Stimulated activated naive CD8-positive, alpha-beta T cell treated with anti-CD3 and anti-CD28 coated beads, Interleukin-15, Interleukin-2, amounts not matched to agents 100 U/mL and 50 U/mL, for 24 hours (primary cell): ENCODE measurements around the gene NOS1AP.
"Not testable (repeated sequence)": the region's sequence is repeated elsewhere in the genome, so short reads cannot be mapped to it uniquely, and the experiment has no call there.

Source experiments
- ATAC-seq: fragments of 150-1000 bp; cut with Tn5 transposase; one replicate; pipeline ENCODE4 v1.10.0; 2021
- DNase-seq: peaks from one replicate; pipeline ENCODE4 v3.0.0; 2021

The NOS1AP gene

GRCh38 chr1:162195567-162195966 lies 126.1 kb downstream of the NOS1AP start:
- no peak for DNase-seq
- ATAC-seq, result no peak

DNA sequence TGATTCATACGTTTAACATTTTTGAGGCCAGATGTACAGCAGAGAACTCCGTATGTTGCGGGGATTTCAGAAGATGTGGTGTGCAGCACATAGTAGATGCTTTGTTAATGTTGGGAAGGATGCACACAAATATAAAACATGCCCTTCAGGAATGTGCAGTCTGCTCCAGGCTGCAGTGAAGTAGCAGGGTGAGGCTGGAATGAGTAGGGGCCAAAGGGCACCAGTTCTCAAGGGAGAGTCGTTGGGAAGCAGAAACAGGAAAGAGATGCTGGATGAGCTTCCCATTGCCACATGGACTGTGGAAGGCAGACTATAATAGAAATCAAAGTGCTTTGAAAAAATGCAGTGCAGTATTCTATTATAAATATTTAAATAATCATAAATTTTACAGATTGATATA lies 126.9 kb downstream of the NOS1AP start:
- no peak for ATAC-seq
- DNase-seq, result no peak

- ATAC-seq (no peak), DNase-seq (no peak)
These were observed 127.6 kb downstream of the NOS1AP start for GRCh38 chr1:162197041-162197531.

DNA sequence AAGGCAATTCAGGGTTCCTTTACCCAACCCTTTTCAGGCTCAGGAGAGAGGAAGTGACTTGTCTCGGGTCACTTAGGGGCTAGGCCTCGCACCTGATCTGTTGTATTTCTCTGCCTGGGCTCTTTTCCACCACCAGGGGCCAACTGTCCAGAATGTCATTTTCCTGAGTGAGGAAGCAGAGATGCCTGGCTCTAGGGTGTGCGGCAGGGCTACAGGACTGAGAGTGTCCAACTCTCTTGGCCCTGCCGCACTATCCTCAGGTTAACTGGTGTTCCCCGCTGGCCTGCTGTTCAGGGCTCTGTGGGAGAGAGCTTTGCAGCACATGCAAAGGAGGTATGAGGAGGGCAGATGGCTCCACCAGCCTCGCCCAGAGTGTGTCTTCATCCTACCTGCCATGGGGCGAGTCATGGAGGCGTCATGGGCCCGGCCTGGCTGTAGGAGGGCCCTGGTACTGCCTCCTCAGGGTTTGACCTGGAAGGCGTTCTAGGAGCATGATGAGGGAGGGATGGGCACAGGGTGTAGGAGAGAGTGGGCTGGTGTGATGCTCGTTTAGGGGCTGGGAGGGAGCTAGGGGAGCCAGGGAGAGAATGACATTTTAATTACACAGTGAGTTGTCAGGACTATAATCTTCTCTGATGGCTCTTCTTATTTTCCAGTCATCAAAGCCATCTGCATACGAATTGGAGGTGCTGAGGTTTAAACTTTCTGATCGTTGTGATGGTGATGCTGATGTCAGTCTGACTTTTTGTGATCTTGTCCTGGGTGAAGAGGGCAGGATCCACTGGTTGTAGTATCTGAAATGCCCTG lies 128.3 kb downstream of the NOS1AP start:
- DNase-seq, result no peak
- peak; percentile 32 for ATAC-seq

DNA sequence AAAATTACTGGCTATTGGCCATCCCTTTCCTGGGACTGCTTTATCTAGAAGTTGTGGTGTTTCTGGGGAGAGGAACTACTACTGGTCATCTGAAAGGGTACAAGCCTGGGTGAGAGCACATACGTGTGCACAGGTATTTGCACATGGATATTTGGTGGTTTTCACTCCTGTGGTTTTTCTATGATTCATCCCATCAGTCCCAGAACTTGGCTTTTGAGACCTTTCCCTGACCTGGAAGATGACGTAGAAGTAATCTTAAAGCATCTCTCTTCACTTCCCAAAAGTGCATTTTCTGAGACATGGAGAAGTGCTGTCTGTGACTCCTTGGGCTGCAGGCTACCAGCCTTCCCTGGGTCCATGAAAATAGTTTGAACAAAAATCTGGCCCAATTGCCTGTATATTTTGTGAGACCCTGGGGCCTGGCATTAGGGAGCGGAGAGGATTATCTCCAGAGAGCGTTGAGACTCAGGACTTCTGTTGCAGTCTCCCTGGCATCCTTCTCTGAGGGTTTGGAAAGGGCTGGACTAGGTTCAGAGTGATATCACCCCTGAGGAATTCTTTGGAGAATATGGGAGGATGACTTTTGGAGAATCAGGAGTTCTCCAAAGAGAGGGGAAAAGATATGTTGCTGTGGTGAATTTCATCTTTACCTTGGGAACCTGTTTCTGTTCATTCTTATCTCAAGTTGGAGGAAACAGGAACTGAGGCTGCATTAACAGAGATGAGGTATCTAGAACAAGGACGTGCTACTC lies 130.8 kb downstream of the NOS1AP start:
- no peak for DNase-seq
- ATAC-seq, result no peak

DNA sequence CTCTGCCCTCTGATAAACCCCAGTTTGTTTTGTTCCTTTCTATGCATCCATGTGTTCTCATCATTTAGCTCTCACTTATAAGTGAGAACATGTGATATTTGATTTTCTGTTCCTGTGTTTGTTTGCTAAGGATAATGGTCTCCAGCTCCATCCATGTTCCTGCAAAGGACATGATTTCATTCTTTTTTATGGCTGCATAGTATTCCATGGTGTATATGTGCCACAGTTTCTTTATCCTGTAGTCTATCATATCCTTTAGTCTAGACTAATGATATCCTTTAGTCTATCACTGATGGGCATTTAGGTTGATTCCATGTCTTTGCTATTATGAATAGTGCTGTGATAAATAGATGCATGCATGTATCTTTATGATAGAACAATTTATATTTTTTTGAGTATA lies 131.6 kb downstream of the NOS1AP start:
- ATAC-seq, DNase-seq: not testable (repeated sequence)

- ATAC-seq (no peak), DNase-seq (no peak)
These were observed 134.8 kb downstream of the NOS1AP start for GRCh38 chr1:162204129-162204822.

- DNase-seq, result no peak
- ATAC-seq, result no peak
These were observed 135.3 kb downstream of the NOS1AP start for GRCh38 chr1:162204823-162205155.

DNA sequence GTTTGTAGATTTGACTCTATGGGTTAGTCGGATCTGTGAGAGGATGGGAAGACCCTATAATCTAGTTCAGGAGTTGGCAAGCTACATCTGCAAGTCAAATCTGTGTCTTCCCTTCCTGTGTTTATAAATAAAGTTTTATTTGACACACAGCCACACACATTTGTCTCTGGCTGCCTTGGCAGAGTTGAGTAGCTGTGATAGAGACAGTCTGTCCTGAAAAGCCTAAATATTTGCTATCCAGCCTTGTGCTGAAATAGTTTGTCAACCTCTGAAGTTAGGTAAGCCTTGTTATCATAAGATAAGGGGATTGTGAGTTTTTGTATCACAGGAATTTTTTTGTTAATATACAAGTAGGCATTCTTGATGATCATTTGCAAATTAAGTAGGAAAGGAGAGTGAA lies 136.8 kb downstream of the NOS1AP start:
- no peak for ATAC-seq
- no peak for DNase-seq

GRCh38 chr1:162206749-162207635 lies 137.5 kb downstream of the NOS1AP start:
- no peak for ATAC-seq
- no peak for DNase-seq

- ATAC-seq, result no peak
- DNase-seq, result no peak
These were observed 138.4 kb downstream of the NOS1AP start for GRCh38 chr1:162207862-162208261.

DNA sequence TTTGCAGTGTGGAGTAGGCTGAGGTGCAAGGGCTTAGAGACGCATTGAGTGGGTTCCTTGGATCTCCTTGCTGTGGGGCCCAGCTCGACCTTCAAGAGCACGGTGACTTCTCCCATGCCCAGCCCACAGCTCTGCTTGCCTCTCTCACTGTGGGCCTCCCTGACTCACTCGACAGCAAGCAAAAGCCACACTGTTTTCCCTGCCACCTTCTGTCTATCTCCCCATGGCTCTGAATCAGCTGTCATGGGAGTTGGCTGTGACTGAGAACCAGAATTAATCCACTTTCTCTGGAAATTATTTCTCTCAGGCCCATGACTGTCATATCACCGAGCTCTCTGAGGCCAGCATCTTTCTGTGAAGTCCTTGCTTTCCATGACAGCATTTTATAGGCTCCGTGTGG lies 140.7 kb downstream of the NOS1AP start:
- no peak for DNase-seq

GRCh38 chr1:162212713-162213112 lies 143.2 kb downstream of the NOS1AP start:
- no peak for DNase-seq
- ATAC-seq, result no peak

More for the DNA sequence above, 140.7 kb downstream of the NOS1AP start:
- ATAC-seq, result no peak

- DNase-seq (no peak), ATAC-seq (no peak)
These were observed 143.9 kb downstream of the NOS1AP start for GRCh38 chr1:162213281-162213912.

DNA sequence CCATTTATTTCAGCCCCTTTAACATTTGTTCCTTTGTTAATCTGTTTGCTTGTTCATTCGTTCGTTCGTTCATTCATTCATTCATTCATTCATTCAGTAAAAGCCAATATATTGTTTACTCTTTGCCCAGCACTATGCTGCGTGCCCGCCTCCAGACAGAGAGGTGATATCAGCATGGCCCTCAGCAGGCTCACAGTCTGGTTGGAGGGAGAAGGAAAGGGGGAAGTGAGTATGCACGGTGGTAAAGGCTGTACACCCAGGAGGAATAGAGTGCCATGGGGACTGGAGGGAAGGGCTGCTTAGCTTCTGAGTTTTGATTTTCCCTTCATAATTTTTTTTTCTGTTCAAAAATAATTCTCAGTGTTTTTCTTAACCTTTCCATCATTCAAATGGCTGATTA lies 144.7 kb downstream of the NOS1AP start:
- no peak for DNase-seq
- ATAC-seq, result no peak

DNA sequence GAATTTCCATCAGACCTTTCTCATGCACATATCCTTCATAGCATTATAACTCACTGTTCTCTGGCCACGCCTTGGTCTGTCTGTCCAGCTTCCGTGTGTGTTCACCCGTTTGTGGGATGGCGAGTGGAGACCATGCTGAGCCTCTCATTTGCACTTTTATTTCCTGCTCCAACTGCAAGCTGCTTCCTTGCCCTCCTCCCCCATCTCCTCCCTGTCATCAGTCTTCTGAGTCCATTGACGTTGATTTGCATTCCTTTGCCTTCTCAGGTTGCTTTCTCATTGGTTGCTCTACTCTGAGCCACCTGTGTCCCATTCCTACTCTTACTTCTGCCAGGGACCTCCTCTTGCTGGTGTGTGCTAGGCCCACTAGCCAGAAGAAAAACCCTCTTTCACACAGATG lies 146.4 kb downstream of the NOS1AP start:
- DNase-seq, result no peak
- ATAC-seq, result no peak

GRCh38 chr1:162216604-162217003 lies 147.1 kb downstream of the NOS1AP start:
- DNase-seq, result no peak
- no peak for ATAC-seq

- no peak for ATAC-seq
- no peak for DNase-seq
These were observed 148.2 kb downstream of the NOS1AP start for GRCh38 chr1:162217706-162218105.

- ATAC-seq, result no peak
- no peak for DNase-seq
These were observed 149.1 kb downstream of the NOS1AP start for GRCh38 chr1:162218546-162218945.

DNA sequence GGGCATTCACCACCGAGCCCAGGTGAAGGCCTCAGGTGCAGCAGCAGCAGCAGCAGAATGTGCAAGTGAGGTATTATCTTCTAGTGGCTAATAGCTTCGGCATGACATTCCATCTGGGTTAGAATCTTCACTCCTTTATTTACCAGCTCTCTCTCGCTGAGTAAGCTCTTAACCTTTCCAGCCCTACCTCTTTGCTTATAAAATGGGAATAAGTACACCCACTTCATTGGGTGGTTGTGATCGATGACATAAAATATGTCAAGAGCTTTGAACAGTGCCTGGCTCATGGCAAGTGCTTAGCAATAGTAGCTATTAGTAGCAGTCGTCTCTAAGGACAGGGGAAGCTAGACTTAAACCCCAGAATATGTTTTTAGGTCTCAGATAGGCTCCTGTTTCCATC lies 149.5 kb downstream of the NOS1AP start:
- no peak for ATAC-seq
- DNase-seq, result no peak

DNA sequence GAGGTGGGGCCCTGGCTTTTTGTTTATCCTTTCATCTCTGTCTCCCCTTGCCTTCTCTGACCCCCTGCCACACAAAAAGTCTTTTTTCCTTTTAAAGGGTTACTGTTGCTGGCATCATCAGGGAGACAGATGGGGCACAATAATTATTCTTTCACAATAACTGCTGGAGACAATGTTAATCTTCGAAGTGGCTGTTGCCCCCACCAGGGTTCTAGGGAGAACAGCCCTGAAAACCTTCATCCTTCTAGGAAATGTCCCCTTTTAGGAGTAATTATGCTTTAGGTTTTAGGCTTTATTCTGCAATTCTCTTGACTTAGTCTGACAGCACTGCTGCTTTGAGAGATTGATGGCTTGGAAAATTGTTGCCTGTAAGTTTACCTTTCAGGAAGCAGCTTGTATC lies 150.0 kb downstream of the NOS1AP start:
- DNase-seq, result no peak
- ATAC-seq, result no peak
